GM12874 (cell line): ENCODE data around the gene BSCL2.

Experiments used
- CTCF ChIP-seq: IDR thresholded peaks from 2 replicates; pipeline ENCODE4 v1.5.1; 2011; ENCODE audit warnings: low read depth, mild to moderate bottlenecking, control low read depth, low read length, moderate library complexity; ENCODE audit not compliant: insufficient read depth

BSCL2 gene

GRCh38 chr11:62707277-62707861 lies at the start of gene BSCL2, which contains the start of gene GNG3:
TSS of gene BSCL2 (minus strand) at chr11:62707424. CDS start at chr11:62707195, 229 bp downstream.
TSS of gene GNG3 (plus strand) at chr11:62707676. CDS start at chr11:62708296, 620 bp downstream.
- TF ChIP-seq CTCF = no peak

- no peak for TF ChIP-seq CTCF
Observed at GRCh38 chr11:62755086-62755615, 47.9 kb upstream of the BSCL2 start.

GRCh38 chr11:62753736-62754603 lies 46.7 kb upstream of the BSCL2 start, which contains the start of gene ZBTB3:
TSS of gene ZBTB3 (minus strand) at chr11:62754160. CDS start at chr11:62753664, 496 bp downstream.
- TF ChIP-seq CTCF = no peak

- TF ChIP-seq CTCF = no peak
Observed at GRCh38 chr11:62752994-62753735, 45.9 kb upstream of the BSCL2 start.

GRCh38 chr11:62752177-62752785 lies 45.1 kb upstream of the BSCL2 start:
- TF ChIP-seq CTCF = no peak

GRCh38 chr11:62747475-62748160 lies 40.4 kb upstream of the BSCL2 start:
- no peak for TF ChIP-seq CTCF
